Liver (tissue), 9 donors: ENCODE results near the gene DPP6. TPM values are rescaled to one million over a fixed set of nuclear protein-coding genes. Genes with fewer than 3 reads are reported as not detected.

Source experiments
- DNase-seq: peaks from one replicate; pipeline ENCODE4 v3.0.0-alpha.2; 2017; ENCODE audit warnings: low spot score
- H3K27ac ChIP-seq, 2 donors: one replicate each; pipeline ENCODE4 v1.7.0; 2013; ENCODE audit warnings: inconsistent platforms in 2 of 2, low read length in 2 of 2, control low read depth in 1 of 2, low read depth in 1 of 2, mild to moderate bottlenecking in 1 of 2
- H3K27me3 ChIP-seq, 4 donors: one replicate each; pipeline versions ENCODE4 v1.6.1 to v1.7.0; 2013; ENCODE audit warnings: low read length in 3 of 4, inconsistent platforms in 1 of 4, mild to moderate bottlenecking in 1 of 4, moderate library complexity in 1 of 4; ENCODE audit not compliant: control insufficient read depth in 4 of 4, insufficient read depth in 4 of 4
- H3K36me3 ChIP-seq, 4 donors: one replicate each; pipeline versions ENCODE4 v1.6.1 to v1.7.0; 2013; ENCODE audit warnings: low read length in 3 of 4, mild to moderate bottlenecking in 3 of 4, low read depth in 1 of 4, moderate library complexity in 1 of 4; ENCODE audit not compliant: control insufficient read depth in 4 of 4, insufficient read depth in 3 of 4
- H3K4me1 ChIP-seq, 4 donors: one replicate each; pipeline versions ENCODE4 v1.6.1 to v1.7.0; 2013; ENCODE audit warnings: low read length in 3 of 4, mild to moderate bottlenecking in 3 of 4, moderate library complexity in 1 of 4; ENCODE audit not compliant: control insufficient read depth in 4 of 4, insufficient read depth in 4 of 4
- H3K4me3 ChIP-seq, 3 donors: one replicate each; pipeline versions ENCODE4 v1.6.1 to v1.7.0; 2013; ENCODE audit warnings: low read length in 3 of 3, control low read depth in 1 of 3, low read depth in 1 of 3, mild to moderate bottlenecking in 1 of 3
- H3K9ac ChIP-seq, 2 donors: one replicate each; pipeline ENCODE4 v1.7.0; 2013; ENCODE audit warnings: low read length in 2 of 2, mild to moderate bottlenecking in 2 of 2, moderate library complexity in 2 of 2, control low read depth in 1 of 2, low read depth in 1 of 2
- H3K9me3 ChIP-seq, 4 donors: one replicate each; pipeline versions ENCODE4 v1.6.1 to v1.7.0; 2013; ENCODE audit warnings: low read length in 3 of 4; ENCODE audit not compliant: control insufficient read depth in 4 of 4
- ATF3 ChIP-seq: IDR thresholded peaks from 2 replicates; pipeline ENCODE4 v1.6.1; 2016; ENCODE audit warnings: antibody characterized with exemption
- EGR1 ChIP-seq, 2 donors: IDR thresholded peaks; 2 replicates each; pipeline ENCODE4 v1.6.1; 2016 to 2018; ENCODE audit warnings: antibody characterized with exemption in 2 of 2, low read depth in 2 of 2
- FOXA1 ChIP-seq: IDR thresholded peaks from 2 replicates; pipeline ENCODE4 v1.6.1; 2016; ENCODE audit warnings: antibody characterized with exemption
- FOXA2 ChIP-seq: IDR thresholded peaks from 2 replicates; pipeline ENCODE4 v1.6.1; 2016; ENCODE audit warnings: antibody characterized with exemption
- HNF4A ChIP-seq, 2 donors: conservative IDR thresholded peaks; 2 replicates each; pipeline ENCODE4 v1.6.1; 2016; ENCODE audit warnings: antibody characterized with exemption in 2 of 2, mild to moderate bottlenecking in 2 of 2
- JUND ChIP-seq, 2 donors: IDR thresholded peaks; 2 replicates each; pipeline ENCODE4 v1.6.1; 2016; ENCODE audit warnings: antibody characterized with exemption in 2 of 2
- MAX ChIP-seq: IDR thresholded peaks from 2 replicates; pipeline ENCODE4 v1.6.1; 2016; ENCODE audit warnings: antibody characterized with exemption
- NR2F2 ChIP-seq: IDR thresholded peaks from 2 replicates; pipeline ENCODE4 v1.6.1; 2016; ENCODE audit warnings: antibody characterized with exemption
- RAD21 ChIP-seq, 2 donors: IDR thresholded peaks; 2 replicates each; pipeline ENCODE4 v1.6.1; 2016; ENCODE audit warnings: antibody characterized with exemption in 2 of 2, mild to moderate bottlenecking in 2 of 2
- REST ChIP-seq: IDR thresholded peaks from 2 replicates; pipeline ENCODE4 v1.6.1; 2016; ENCODE audit warnings: antibody characterized with exemption, mild to moderate bottlenecking
- SP1 ChIP-seq: IDR thresholded peaks from 2 replicates; pipeline ENCODE4 v1.6.1; 2018; ENCODE audit warnings: antibody characterized with exemption, mild to moderate bottlenecking
- TAF1 ChIP-seq: conservative IDR thresholded peaks from 2 replicates; pipeline ENCODE4 v1.6.1; 2016; ENCODE audit warnings: antibody characterized with exemption, mild to moderate bottlenecking
- ZBTB33 ChIP-seq: IDR thresholded peaks from 2 replicates; pipeline ENCODE4 v1.6.1; 2016; ENCODE audit warnings: antibody characterized with exemption
- WGBS: extraction: QIAGEN DNeasy Blood & Tissue Kit; methylation state at CpG from one replicate; pipeline ENCODE4 v1.1.7; 2013; 5-methylcytosine and 5-hydroxymethylcytosine counted together
- polyA plus RNA-seq, 2 donors: library from polyadenylated mRNA; stranded (reverse) in 1 of 2; unstranded in 1 of 2; fragments of 200-250 nt in 1 of 2; fragments of >200 nt in 1 of 2; fragmentation: Nextera tagmentation in 1 of 2; extraction: Ambion mirVana in 1 of 2; gene quantifications; one replicate each; pipeline versions ENCODE4 v1.2.1 to v1.2.3, GENCODE V29; 2013 to 2015
- total RNA-seq, 2 donors: library from RNA; depleted of rRNA; stranded (reverse); fragments of >200 nt; gene quantifications; one replicate each; pipeline ENCODE4 v1.2.3, GENCODE V29; 2014
- donor health status: healthy.
- donor health status: healthy.
- donor health status: healthy.
- donor health status: healthy.
- donor health status: healthy.

DPP6 gene
- total and polyA plus RNA-seq, 4 donors = 0.01 TPM; not detected in 3

GRCh38 chr7:154862153-154862791 lies 810.1 kb downstream of the DPP6 start:
- no peak overlapping the region for H3K27ac ChIP-seq
- no peak overlapping the region for H3K4me3 ChIP-seq
- H3K9ac ChIP-seq = no peak overlapping the region
- no peaks in the 10 kb centered on the region for H3K4me1 ChIP-seq
- peaks cover 0 to 4% (median 0%) of the 10 kb centered on the region in 4 donors for H3K9me3 ChIP-seq
- TF ChIP-seq EGR1 (IDR thresholded peaks at IDR 0.05; ENCODE audit: low read depth in 2 of 2) (no peak), FOXA2 (no peak), ATF3 (no peak), REST (no peak), MAX (no peak), SP1 (no peak)
- peaks cover 0 to 7% (median 2%) of the 10 kb centered on the region in 4 donors for H3K27me3 ChIP-seq
- 81% methylated on average over 16 of the region's 16 CpGs for WGBS
- no peak for DNase-seq
- no peaks in the 10 kb centered on the region for H3K36me3 ChIP-seq

- Histone ChIP-seq H3K9me3 (peaks cover 0 to 4% (median 0%) of the 10 kb centered on the region in 4 donors), H3K4me3 (no peak overlapping the region), H3K27ac (no peak overlapping the region), H3K27me3 (peaks cover 0 to 7% (median 2%) of the 10 kb centered on the region in 4 donors), H3K9ac (no peak overlapping the region), H3K36me3 (no peaks in the 10 kb centered on the region), H3K4me1 (no peaks in the 10 kb centered on the region)
- TF ChIP-seq NR2F2 = no peak
- no peak for TF ChIP-seq SP1
- TF ChIP-seq EGR1 (IDR thresholded peaks at IDR 0.05; ENCODE audit: low read depth in 2 of 2) = no peak
- WGBS = 86% methylated on average over 16 of the region's 16 CpGs
- no peak for DNase-seq
Measured at GRCh38 chr7:154863766-154864522, 811.7 kb downstream of the DPP6 start.

GRCh38 chr7:154864523-154864891 lies 812.3 kb downstream of the DPP6 start:
- DNase-seq = no peak
- no peak overlapping the region for H3K27ac ChIP-seq
- H3K9ac ChIP-seq = no peak overlapping the region
- TF ChIP-seq SP1 (no peak), EGR1 (IDR thresholded peaks at IDR 0.05; ENCODE audit: low read depth in 2 of 2) (no peak), ZBTB33 (no peak), RAD21 (IDR thresholded peaks at IDR 0.05) (no peak), JUND (IDR thresholded peaks at IDR 0.05) (no peak), TAF1 (no peak), FOXA1 (no peak), MAX (no peak), HNF4A (conservative IDR thresholded peaks at IDR 0.05) (no peak)
- H3K27me3 ChIP-seq = peaks cover 0 to 7% (median 3%) of the 10 kb centered on the region in 4 donors
- no peaks in the 10 kb centered on the region for H3K36me3 ChIP-seq
- 91% methylated on average over 6 of the region's 6 CpGs for WGBS
- H3K4me1 ChIP-seq = no peaks in the 10 kb centered on the region
- H3K9me3 ChIP-seq = peaks cover 0 to 4% (median 0%) of the 10 kb centered on the region in 4 donors
- H3K4me3 ChIP-seq = no peak overlapping the region
